Omental fat pad (tissue), 4 donors: ENCODE data around the gene KBTBD7. TPM values are rescaled to one million over a fixed set of nuclear protein-coding genes. Genes with fewer than 3 reads are reported as not detected.

Source experiments
- ATAC-seq: fragments of 150-250 bp; one replicate; pipeline ENCODE4 v1.9.1; 2016; ENCODE audit warnings: mild to moderate bottlenecking, moderate library complexity; ENCODE audit not compliant: low FRiP score
- DNase-seq: peaks from one replicate; pipeline ENCODE4 v3.0.0-alpha.2; 2019; ENCODE audit warnings: low spot score
- total RNA-seq, 4 donors: library from RNA; depleted of rRNA; stranded (reverse); fragments of >200 nt; gene quantifications; one replicate each; pipeline ENCODE4 v1.1.0, GENCODE V29; 2016
- TF ChIP-seq, protein P1 (sequence below), 3 donors: fragments of 450-650 bp; IDR thresholded peaks; one replicate each; pipeline ENCODE4 v1.5.1; 2016 to 2017; ENCODE audit warnings: antibody characterized with exemption in 3 of 3, mild to moderate bottlenecking in 3 of 3, moderate library complexity in 2 of 3

KBTBD7 gene, protein sequence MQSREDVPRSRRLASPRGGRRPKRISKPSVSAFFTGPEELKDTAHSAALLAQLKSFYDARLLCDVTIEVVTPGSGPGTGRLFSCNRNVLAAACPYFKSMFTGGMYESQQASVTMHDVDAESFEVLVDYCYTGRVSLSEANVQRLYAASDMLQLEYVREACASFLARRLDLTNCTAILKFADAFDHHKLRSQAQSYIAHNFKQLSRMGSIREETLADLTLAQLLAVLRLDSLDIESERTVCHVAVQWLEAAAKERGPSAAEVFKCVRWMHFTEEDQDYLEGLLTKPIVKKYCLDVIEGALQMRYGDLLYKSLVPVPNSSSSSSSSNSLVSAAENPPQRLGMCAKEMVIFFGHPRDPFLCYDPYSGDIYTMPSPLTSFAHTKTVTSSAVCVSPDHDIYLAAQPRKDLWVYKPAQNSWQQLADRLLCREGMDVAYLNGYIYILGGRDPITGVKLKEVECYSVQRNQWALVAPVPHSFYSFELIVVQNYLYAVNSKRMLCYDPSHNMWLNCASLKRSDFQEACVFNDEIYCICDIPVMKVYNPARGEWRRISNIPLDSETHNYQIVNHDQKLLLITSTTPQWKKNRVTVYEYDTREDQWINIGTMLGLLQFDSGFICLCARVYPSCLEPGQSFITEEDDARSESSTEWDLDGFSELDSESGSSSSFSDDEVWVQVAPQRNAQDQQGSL
- total RNA-seq, result 1 to 10 TPM; 1.9 to 7.7 (median 4.6) TPM

DNA sequence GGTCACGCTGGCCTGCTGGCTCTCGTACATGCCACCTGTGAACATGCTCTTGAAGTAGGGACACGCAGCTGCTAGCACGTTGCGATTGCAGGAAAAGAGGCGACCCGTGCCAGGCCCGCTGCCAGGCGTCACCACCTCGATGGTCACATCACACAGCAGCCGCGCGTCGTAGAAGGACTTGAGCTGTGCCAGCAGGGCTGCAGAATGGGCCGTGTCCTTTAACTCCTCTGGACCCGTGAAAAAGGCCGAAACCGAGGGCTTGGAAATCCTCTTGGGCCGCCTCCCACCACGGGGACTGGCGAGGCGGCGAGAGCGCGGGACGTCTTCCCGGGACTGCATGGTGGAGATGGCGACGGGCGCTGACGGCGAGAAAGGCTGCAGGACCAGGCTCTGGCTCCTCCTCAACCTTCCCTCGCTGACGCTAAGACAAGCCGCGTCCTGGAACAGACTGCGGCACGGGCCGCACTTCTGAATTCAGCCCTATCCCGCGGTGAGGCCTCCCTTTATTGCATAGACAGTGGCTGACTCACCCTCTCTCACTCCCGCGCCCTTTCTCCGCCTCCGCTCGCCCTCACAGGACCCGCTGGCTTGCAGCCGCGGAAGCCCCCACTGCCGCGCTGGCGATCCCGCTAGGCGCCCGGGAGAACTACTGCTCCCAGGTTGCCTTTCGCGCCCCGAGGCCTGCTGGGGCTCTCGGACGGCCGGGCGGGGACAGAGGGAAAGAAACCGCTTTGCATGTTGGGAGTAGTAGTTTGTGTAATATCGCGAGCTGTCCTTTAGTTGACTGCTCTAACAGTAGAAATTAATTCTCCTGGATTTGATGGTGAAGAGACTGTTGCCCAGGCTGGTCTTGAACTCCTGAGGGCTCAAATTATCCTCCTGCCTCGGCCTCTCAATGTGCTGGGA is at the start of gene KBTBD7:
Gene KBTBD7 (minus strand): TSS at position 651 of the 906 bp plus-strand sequence. CDS start 312 bp downstream, at position 339.
- TF ChIP-seq, protein P1, sequence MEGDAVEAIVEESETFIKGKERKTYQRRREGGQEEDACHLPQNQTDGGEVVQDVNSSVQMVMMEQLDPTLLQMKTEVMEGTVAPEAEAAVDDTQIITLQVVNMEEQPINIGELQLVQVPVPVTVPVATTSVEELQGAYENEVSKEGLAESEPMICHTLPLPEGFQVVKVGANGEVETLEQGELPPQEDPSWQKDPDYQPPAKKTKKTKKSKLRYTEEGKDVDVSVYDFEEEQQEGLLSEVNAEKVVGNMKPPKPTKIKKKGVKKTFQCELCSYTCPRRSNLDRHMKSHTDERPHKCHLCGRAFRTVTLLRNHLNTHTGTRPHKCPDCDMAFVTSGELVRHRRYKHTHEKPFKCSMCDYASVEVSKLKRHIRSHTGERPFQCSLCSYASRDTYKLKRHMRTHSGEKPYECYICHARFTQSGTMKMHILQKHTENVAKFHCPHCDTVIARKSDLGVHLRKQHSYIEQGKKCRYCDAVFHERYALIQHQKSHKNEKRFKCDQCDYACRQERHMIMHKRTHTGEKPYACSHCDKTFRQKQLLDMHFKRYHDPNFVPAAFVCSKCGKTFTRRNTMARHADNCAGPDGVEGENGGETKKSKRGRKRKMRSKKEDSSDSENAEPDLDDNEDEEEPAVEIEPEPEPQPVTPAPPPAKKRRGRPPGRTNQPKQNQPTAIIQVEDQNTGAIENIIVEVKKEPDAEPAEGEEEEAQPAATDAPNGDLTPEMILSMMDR (IDR thresholded peaks at IDR 0.05), result no peak
- peak; percentile 80 for DNase-seq
- peak; percentile 99 for ATAC-seq

DNA sequence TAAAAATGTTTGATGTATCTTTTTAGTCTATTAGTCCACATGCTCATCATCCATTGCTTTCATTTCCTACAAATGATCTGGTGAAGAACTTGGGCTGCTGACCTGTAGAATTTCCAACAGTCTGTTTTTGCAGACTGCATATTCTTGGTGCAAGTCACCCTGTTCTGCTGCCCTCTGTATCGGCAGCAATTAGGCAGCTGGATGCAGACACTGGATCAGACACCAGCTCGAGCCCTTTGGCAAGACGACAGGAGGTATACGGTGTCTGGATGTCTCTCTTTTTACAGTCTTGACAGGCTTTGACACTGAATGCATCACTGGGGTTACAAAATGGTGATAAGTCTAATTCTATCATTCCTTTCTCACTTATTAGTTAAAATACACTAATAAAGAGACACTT is 47.3 kb upstream of the KBTBD7 start:
- TF ChIP-seq, protein P1 (IDR thresholded peaks at IDR 0.05), result no peak
- ATAC-seq (no peak), DNase-seq (no peak)

DNA sequence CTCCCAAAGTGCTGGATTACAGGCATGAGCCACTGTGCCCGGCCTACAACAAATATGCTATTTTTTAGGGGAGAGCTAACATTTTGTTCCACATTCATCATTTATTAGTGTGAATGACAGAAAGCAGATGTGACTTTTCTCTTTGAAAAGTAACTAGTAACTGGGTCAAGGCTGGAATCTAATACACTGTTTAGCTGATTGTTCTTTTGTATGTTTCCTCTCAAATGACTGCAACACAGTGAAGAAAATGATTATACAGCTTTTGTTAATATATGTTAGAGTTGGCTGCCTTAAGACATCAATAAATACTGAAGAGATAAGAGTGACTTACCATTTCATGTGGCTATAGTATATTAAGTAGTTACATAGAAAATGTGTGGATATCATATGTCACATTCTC is 42.0 kb upstream of the KBTBD7 start:
- DNase-seq (no peak), ATAC-seq (no peak)

DNA sequence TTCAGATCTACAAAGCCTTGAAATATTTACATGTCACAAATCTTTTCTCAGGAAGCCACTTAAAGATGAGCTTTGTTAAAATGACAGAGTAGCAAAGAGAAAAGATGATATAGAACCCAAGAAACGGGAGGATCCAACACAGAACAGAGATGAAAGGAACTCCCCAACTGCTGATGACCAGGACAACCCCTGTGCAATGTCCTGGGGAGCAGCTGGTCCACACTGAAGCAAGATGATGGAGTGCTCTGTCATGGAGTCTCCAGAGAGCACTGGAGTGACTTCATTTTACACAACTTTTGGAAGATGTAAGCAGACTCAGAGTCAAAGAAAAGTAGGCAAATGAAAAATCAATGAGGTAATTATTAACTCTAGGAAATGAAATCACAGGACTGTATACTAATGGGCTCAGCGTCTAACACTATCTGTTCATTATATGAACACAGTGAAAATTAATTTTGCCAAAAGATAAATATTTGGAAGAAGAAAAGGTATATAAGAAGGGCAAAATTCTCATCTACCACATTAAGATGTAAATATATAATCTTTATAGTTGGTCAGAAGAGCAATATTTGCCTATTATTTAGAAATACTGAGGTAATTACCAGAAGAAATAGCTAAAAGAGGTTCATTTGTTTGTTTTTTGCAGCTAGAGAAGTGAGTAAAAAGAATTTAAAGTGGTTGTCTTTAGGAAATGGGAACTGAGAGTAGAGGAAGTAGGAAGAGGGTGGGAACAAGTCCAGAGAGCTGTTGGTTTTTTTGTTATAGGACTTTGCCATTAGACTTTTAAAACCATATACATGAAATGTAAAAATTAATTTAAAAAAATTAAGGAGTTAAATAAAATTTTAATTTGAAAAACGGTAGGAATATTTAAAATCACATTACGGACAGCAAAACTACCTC is 38.5 kb upstream of the KBTBD7 start:
- no peak for ATAC-seq
- no peak for DNase-seq
- TF ChIP-seq, protein P1 (IDR thresholded peaks at IDR 0.05), result no peak

More for the DNA sequence above, 42.0 kb upstream of the KBTBD7 start:
- TF ChIP-seq, protein P1 (IDR thresholded peaks at IDR 0.05), result no peak

DNA sequence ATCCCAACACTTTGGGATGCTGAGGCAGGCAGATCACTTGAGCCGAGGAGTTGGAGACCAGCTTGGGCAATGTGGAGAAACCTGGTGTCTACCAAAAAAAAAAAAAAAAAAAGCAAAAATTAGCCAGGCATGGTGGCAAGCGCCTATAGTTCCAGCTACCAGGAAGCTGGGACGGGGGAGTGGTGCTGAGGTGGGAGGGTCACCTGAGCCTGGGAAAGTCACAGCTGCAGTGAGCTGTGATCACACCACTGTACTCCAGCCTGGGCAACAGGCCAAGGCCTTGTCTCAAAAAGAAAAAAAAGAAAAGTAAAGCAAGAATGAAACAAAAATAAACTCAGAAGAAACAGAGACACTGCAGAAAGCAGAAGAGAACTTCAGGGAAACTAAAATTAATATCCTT is 37.4 kb upstream of the KBTBD7 start:
- no peak for ATAC-seq
- no peak for DNase-seq
- TF ChIP-seq, protein P1 (IDR thresholded peaks at IDR 0.05), result no peak
